Measurements from ENCODE around the gene KNDC1. TPM values are rescaled to one million over a fixed set of nuclear protein-coding genes. Genes with fewer than 3 reads are reported as not detected.

The KNDC1 gene
- total and polyA plus RNA-seq, 3 donors from 2014 or later: 4.2 to 19.8 (median 13.3) TPM

DNA sequence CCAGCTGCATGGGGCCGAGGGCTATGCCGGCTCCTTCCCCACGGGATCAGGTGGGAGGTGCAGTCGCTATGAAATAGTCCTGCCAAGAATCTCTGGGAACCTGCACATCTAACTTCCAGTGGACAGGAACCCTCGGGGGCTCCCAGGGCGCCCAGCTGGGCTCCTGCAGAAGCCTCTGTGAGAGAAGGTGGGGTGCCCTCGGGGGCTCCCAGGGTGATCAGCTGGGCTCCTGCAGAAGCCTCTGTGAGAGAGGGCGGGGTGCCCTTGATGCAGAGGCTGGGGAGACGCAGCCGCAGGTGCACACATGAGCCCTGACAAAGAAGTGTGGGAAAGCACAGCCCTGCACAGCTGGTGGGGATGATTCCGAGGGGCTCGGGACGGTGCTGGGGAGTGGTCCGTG, 83.6 kb downstream of the KNDC1 start:
- WGBS, 2 donors: 71% methylated on average over 10 to 14 of the region's 14 CpGs
- Histone ChIP-seq H3K9me3 (no peaks in the 10 kb centered on the region), H3K27ac (no peak overlapping the region), H3K27me3 (no peaks in the 10 kb centered on the region), H3K4me3 (no peak overlapping the region), H3K4me1 (peaks cover 6% of the 10 kb centered on the region), H3K36me3 (ENCODE audit: low read depth, missing control alignments) (no peaks in the 10 kb centered on the region)
- DNase-seq: no peak
- TF ChIP-seq, protein P1, sequence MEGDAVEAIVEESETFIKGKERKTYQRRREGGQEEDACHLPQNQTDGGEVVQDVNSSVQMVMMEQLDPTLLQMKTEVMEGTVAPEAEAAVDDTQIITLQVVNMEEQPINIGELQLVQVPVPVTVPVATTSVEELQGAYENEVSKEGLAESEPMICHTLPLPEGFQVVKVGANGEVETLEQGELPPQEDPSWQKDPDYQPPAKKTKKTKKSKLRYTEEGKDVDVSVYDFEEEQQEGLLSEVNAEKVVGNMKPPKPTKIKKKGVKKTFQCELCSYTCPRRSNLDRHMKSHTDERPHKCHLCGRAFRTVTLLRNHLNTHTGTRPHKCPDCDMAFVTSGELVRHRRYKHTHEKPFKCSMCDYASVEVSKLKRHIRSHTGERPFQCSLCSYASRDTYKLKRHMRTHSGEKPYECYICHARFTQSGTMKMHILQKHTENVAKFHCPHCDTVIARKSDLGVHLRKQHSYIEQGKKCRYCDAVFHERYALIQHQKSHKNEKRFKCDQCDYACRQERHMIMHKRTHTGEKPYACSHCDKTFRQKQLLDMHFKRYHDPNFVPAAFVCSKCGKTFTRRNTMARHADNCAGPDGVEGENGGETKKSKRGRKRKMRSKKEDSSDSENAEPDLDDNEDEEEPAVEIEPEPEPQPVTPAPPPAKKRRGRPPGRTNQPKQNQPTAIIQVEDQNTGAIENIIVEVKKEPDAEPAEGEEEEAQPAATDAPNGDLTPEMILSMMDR (IDR thresholded peaks at IDR 0.05): no peak
- no peak for TF ChIP-seq POLR2A (IDR thresholded peaks at IDR 0.05)
- intact Hi-C loops (cut with DNase I; ENCODE audit: low total_unique reads): no loop called here

DNA sequence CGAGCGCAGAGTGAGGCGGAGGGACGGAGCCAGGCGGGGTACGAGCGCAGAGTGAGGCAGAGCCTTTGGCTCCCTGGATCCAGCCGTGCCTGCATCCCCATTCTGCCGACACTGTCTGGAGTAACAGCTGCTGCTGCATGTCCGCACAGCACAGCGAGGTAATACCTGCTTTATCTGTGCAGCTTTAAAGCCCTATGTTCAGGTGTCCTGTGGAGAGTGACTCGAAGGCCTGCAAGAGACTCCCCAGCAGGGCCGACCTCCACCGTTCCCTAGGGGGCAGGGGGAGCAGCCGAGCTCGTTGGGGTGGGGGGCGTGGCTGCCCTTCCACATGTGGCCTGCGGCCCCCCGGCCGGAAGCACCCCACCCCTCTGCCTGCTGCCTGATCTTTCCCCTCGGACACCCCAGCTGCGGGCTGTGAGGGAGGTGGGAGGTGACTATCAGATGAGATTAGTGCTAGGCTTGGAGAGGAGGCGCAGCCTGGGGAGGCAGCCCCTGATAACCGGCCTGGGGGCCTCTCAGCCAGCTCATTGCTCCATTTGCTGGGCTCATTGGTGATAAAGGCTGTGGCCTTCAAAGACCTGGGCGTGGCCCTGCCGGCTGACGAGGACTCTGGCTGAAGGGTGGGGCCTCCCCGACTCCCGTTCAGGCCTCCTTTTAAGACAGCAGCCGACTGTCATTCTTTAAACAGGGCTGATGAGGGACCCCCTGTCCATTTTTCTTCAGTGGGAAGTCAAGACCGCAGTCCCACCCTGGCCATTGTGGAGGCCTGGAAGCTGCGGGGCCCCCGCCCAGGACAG, 85.6 kb downstream of the KNDC1 start:
- DNase-seq: peak; percentile 95
- WGBS, 2 donors: 68 to 89% methylated on average over 13 to 33 of the region's 33 CpGs
- no peaks in the 10 kb centered on the region for H3K27me3 ChIP-seq

DNA sequence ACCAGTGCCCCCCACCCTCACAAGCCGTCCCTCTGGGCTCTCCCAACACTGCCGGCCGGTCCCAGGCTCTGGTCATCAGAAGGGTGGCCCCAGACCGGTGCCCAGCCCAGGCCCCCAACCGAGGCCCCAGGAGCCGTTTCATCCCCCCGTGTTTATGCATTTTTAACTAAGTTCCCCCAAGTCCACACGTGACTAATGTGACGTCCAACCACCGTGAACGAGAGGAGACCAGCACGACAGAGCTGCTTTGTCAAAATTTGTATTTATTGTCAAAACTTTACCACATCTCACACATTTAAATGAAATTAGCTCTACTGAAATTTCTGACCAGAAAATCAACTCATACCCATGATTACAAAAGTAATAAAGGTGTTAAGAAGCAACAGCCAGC, 86.2 kb downstream of the KNDC1 start:
- Histone ChIP-seq H3K4me3 (peak overlapping the region in 1 of 2 donors; percentile 63), H3K36me3 (ENCODE audit: low read depth, missing control alignments) (no peaks in the 10 kb centered on the region), H3K27me3 (no peaks in the 10 kb centered on the region), H3K4me1 (peaks cover 27% of the 10 kb centered on the region), H3K9me3 (no peaks in the 10 kb centered on the region), H3K27ac (no peak overlapping the region)
- WGBS, 2 donors: 57 to 77% methylated on average over 8 to 12 of the region's 12 CpGs
- intact Hi-C loops (cut with DNase I; ENCODE audit: low total_unique reads): no loop called here
- TF ChIP-seq, protein P1 (IDR thresholded peaks at IDR 0.05): no peak
- no peak for TF ChIP-seq POLR2A (IDR thresholded peaks at IDR 0.05)
- DNase-seq: no peak

More for the DNA sequence above, 85.6 kb downstream of the KNDC1 start:
- Histone ChIP-seq H3K4me1 (peaks cover 24% of the 10 kb centered on the region), H3K9me3 (no peaks in the 10 kb centered on the region), H3K27ac (no peak overlapping the region), H3K4me3 (peak overlapping the region in 1 of 2 donors; percentile 63), H3K36me3 (ENCODE audit: low read depth, missing control alignments) (no peaks in the 10 kb centered on the region)
- intact Hi-C loops (cut with DNase I; ENCODE audit: low total_unique reads): no loop called here
- no peak for TF ChIP-seq POLR2A (IDR thresholded peaks at IDR 0.05)
- TF ChIP-seq, protein P1 (IDR thresholded peaks at IDR 0.05): no peak

DNA sequence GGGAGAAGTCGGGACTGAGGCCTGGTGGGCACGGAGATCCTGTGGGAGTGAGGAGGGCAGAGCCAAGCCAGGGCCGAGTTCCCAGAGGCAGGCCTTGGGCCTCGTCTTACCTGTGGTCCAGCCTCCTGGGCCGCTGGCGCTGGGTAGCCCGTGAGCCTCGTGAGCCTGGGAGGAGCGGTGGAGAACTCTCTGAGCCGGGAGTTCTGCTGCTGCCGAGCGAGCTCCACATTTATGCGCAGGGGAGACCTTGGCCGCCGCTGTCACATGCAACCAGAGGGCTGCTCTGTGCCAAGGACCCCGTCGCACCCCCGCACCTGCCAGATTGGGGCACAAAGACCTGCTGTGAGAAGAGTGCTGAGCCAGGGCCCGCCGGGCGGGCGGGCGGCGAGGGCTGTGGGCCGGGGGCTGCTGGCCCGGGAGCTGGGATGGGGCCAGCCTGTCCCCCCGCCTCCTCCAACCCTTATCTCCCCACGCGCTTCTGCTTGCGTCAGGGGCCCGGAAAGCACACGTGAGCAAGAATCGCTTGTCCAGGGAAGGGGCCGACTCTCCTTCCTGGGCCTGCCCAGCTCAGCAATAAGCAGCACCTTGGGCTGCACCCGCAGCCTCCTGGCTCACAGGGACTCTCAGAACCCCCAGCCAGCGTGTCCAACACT, 87.8 kb downstream of the KNDC1 start:
- intact Hi-C loops (cut with DNase I; ENCODE audit: low total_unique reads): no loop called here
- Histone ChIP-seq H3K4me3 (peak overlapping the region; percentile 22 to 63), H3K27me3 (no peaks in the 10 kb centered on the region), H3K4me1 (peaks cover 42% of the 10 kb centered on the region), H3K9me3 (no peaks in the 10 kb centered on the region), H3K27ac (peak overlapping the region; percentile 69 to 80), H3K36me3 (ENCODE audit: low read depth, missing control alignments) (no peaks in the 10 kb centered on the region)
- 30 to 80% methylated on average over 2 to 34 of the region's 36 CpGs for WGBS, 2 donors
- no peak for TF ChIP-seq POLR2A (IDR thresholded peaks at IDR 0.05)
- TF ChIP-seq, protein P1 (IDR thresholded peaks at IDR 0.05): no peak
- DNase-seq: peak; percentile 96
